Measurements from ENCODE around the gene OIT3. TPM values are rescaled to one million over a fixed set of nuclear protein-coding genes. Genes with fewer than 3 reads are reported as not detected.
"Not testable (repeated sequence)": the region's sequence is repeated elsewhere in the genome, so short reads cannot be mapped to it uniquely, and the experiment has no call there.

Gene OIT3
- total RNA-seq, 1 donor from 2014 or later: not detected

- no peak for DNase-seq (ENCODE audit: low read depth)
- no peak for TF ChIP-seq CTCF (conservative IDR thresholded peaks at IDR 0.05; ENCODE audit: low read depth, low read length)
- H3K4me3 ChIP-seq (ENCODE audit: low read depth, low read length): no peak overlapping the region
Observed at GRCh38 chr10:72912736-72913135, 19.2 kb downstream of the OIT3 start.

DNA sequence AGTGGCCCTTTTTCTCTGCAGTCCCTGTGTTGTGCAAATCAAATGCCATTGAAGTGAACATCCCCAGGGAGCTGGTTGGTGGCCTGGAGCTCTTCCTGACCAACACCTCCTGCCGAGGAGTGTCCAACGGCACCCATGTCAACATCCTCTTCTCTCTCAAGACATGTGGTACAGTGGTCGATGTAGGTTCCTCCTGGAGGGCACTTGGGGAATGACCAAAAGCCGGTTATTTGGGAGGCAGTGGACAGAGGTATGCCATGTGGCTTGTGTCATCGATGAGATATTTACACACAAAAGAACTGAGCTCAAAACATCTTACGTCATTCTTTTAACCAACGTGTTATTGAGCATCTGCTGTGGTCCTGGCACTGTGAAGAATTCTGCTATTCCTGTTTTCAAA, 19.7 kb downstream of the OIT3 start:
- TF ChIP-seq CTCF (conservative IDR thresholded peaks at IDR 0.05; ENCODE audit: low read depth, low read length): no peak
- DNase-seq (ENCODE audit: low read depth): no peak

DNA sequence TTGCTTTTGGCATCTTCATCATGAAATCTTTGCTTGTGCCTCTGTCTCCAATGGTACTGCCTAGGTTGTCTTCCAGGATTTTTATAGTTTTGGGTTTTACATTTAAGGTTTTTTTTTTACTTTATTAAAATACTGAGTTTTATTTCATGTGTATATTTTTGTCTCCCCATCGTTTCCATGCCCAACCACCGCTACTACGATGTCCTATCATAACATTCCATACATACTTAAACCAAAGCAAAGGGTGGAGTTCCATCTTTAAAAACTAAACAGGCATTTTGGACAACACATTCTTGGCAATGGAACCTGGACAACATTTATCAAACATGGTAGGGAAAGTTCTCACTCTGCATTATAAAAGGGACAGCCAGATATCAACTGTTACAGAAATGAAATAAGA, 23.7 kb downstream of the OIT3 start:
- DNase-seq (ENCODE audit: low read depth); H3K4me3 ChIP-seq (ENCODE audit: low read depth, low read length): not testable (repeated sequence)

More for the DNA sequence above, 19.7 kb downstream of the OIT3 start:
- H3K4me3 ChIP-seq (ENCODE audit: low read depth, low read length): no peak overlapping the region

DNA sequence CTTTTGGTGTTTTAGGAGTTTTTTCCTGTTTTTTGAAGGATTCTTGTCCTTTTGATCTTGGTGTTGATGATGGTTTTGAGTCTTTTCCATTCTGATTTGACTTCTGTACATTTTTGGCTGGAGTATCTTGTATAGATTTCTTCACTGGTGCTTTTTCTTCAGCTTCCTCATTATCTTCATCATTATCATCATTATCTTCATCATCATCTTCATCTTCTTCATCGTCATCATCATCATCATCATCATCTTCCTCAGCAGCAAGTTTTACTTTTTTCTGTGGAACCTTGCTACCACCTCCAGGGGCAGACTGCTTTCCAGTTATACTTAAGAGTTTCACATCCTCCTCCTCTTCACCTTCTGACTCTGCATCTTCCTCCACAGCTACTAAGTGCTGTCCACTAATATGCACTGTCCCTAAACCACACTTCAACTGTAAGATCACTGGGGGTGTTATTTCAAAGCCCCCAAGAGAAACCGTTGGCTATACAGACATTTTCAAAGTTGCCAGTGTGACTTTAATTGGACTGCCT, 24.3 kb downstream of the OIT3 start:
- DNase-seq (ENCODE audit: low read depth); H3K4me3 ChIP-seq (ENCODE audit: low read depth, low read length): not testable (repeated sequence)

DNA sequence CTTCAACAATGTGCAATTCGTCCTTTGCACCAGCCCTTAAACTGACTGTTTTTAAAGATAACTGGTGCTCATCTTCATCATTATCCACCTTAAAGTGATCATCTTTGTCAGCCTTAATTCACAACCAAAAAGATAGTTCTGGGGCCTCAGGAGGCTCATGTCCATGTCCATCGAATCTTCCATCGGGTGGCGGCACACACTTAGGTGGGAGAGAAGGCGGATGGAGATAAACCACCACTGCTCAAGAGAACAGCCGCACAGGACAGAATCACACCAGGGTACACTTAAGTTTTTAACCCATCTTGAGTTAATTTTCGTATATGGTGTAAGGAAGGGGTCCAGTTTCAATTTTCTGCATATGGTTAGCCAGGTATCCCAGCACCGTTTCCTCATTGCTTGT, 24.8 kb downstream of the OIT3 start:
- TF ChIP-seq CTCF (conservative IDR thresholded peaks at IDR 0.05; ENCODE audit: low read depth, low read length): no peak
- DNase-seq (ENCODE audit: low read depth): no peak
- no peak overlapping the region for H3K4me3 ChIP-seq (ENCODE audit: low read depth, low read length)

DNA sequence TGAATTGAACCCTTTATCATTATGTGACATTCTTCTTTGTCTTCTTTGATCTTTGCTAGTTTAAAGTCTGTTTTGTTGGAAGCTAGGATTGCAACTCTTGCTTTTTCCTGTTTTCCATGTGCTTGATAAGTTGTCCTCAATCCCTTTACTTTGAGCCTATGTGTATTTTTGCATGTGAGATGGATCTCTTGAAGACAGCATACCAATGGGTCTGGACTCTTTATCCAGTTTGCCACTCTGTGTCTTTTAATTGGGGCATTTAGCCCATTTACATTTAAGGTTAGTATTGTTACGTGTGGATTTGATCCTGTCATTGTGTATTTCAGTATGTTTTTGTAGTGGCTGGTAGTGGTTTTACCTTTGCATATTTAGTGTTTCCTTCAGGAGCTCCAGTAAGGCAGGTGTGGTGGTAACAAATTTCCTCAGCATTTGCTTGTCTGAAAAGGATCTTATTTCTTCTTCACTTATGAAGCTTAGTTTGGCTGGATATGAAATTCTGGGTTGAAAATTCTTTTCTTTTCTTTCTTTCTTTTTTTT, 27.7 kb downstream of the OIT3 start:
- H3K4me3 ChIP-seq (ENCODE audit: low read depth, low read length); DNase-seq (ENCODE audit: low read depth): not testable (repeated sequence)

DNA sequence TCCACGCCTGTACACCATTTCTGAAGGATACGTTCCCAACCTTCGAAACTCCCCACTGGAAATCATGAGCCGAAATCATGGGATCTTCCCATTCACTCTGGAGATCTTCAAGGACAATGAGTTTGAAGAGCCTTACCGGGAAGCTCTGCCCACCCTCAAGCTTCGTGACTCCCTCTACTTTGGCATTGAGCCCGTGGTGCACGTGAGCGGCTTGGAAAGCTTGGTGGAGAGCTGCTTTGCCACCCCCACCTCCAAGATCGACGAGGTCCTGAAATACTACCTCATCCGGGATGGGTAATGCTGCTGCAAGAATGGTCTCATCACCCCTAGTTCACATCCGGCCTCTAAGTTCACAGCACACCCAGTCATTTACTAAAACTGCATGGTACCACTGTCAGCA, 30.8 kb downstream of the OIT3 start:
- no peak overlapping the region for H3K4me3 ChIP-seq (ENCODE audit: low read depth, low read length)
- TF ChIP-seq CTCF (conservative IDR thresholded peaks at IDR 0.05; ENCODE audit: low read depth, low read length): no peak
- DNase-seq (ENCODE audit: low read depth): no peak

GRCh38 chr10:72925951-72926465, 32.5 kb downstream of the OIT3 start:
- no peak for DNase-seq (ENCODE audit: low read depth)
- no peak for TF ChIP-seq CTCF (conservative IDR thresholded peaks at IDR 0.05; ENCODE audit: low read depth, low read length)
- no peak overlapping the region for H3K4me3 ChIP-seq (ENCODE audit: low read depth, low read length)
